ENCODE results near the gene TMEM131.

TMEM131 gene

GRCh38 chr2:97985998-97986397, 9.8 kb downstream of the TMEM131 start:
- no peak for TF ChIP-seq CTCF (IDR thresholded peaks at IDR 0.05; ENCODE audit: insufficient read depth, low read length, missing control alignments)
- CTCF ChIA-PET, result interaction anchor here (2.8 kb wide), 1 partner anchor 179 kb away, joined by 10 read pairs; no protein-coding TSS in a partner anchor
- no peak for DNase-seq (ENCODE audit: low read depth, low spot score)
- H3K4me3 ChIP-seq (ENCODE audit: low read depth, low read length), result no peak overlapping the region
- POLR2A ChIA-PET, result no interaction called here

- POLR2A ChIA-PET, result no interaction called here
- H3K4me3 ChIP-seq (ENCODE audit: low read depth, low read length), result no peak overlapping the region
- no peak for TF ChIP-seq CTCF (IDR thresholded peaks at IDR 0.05; ENCODE audit: insufficient read depth, low read length, missing control alignments)
- CTCF ChIA-PET, result interaction anchor here (2.8 kb wide), 1 partner anchor 177 kb away, joined by 10 read pairs; no protein-coding TSS in a partner anchor
- no peak for DNase-seq (ENCODE audit: low read depth, low spot score)
Observed at GRCh38 chr2:97983698-97984097, 12.1 kb downstream of the TMEM131 start.

GRCh38 chr2:97983134-97983533, 12.6 kb downstream of the TMEM131 start:
- ChIA-PET CTCF (interaction anchor here (2.8 kb wide), 1 partner anchor 177 kb away, joined by 10 read pairs; no protein-coding TSS in a partner anchor), POLR2A (no interaction called here)
- TF ChIP-seq CTCF (IDR thresholded peaks at IDR 0.05; ENCODE audit: insufficient read depth, low read length, missing control alignments), result no peak
- DNase-seq (ENCODE audit: low read depth, low spot score), result no peak
- no peak overlapping the region for H3K4me3 ChIP-seq (ENCODE audit: low read depth, low read length)

GRCh38 chr2:97982621-97983020, 13.1 kb downstream of the TMEM131 start:
- no peak for TF ChIP-seq CTCF (IDR thresholded peaks at IDR 0.05; ENCODE audit: insufficient read depth, low read length, missing control alignments)
- no peak for DNase-seq (ENCODE audit: low read depth, low spot score)
- no peak overlapping the region for H3K4me3 ChIP-seq (ENCODE audit: low read depth, low read length)
- POLR2A ChIA-PET, result no interaction called here
- CTCF ChIA-PET, result no interaction called here

- ChIA-PET CTCF (interaction anchor here (1.5 kb wide), 1 partner anchor 13 kb away, joined by 4 read pairs; no protein-coding TSS in a partner anchor), POLR2A (no interaction called here)
- H3K4me3 ChIP-seq (ENCODE audit: low read depth, low read length), result no peak overlapping the region
- no peak for TF ChIP-seq CTCF (IDR thresholded peaks at IDR 0.05; ENCODE audit: insufficient read depth, low read length, missing control alignments)
- DNase-seq (ENCODE audit: low read depth, low spot score), result no peak
Observed at GRCh38 chr2:97981961-97982360, 13.8 kb downstream of the TMEM131 start.

GRCh38 chr2:97979904-97980303, 15.8 kb downstream of the TMEM131 start:
- H3K4me3 ChIP-seq (ENCODE audit: low read depth, low read length), result no peak overlapping the region
- CTCF ChIA-PET, result no interaction called here
- TF ChIP-seq CTCF (IDR thresholded peaks at IDR 0.05; ENCODE audit: insufficient read depth, low read length, missing control alignments), result no peak
- no peak for DNase-seq (ENCODE audit: low read depth, low spot score)
- POLR2A ChIA-PET, result no interaction called here

Measured in AG04449 (cell line).